ENCODE measurements around the gene CFAP73.

- TF ChIP-seq CHD2 (IDR thresholded peaks at IDR 0.05; ENCODE audit: low read length) (no peak), SIRT6 (IDR thresholded peaks at IDR 0.05; ENCODE audit: low read length) (no peak), RNF2 (IDR thresholded peaks at IDR 0.05; ENCODE audit: borderline replicate concordance, low read depth, low read length, missing control alignments, poor library complexity, severe bottlenecking) (no peak), POLR2AphosphoS5 (IDR thresholded peaks at IDR 0.05; ENCODE audit: low read depth, low read length) (no peak), TBP (IDR thresholded peaks at IDR 0.05; ENCODE audit: low read depth, low read length) (no peak)
- TF ChIP-seq, protein P1, sequence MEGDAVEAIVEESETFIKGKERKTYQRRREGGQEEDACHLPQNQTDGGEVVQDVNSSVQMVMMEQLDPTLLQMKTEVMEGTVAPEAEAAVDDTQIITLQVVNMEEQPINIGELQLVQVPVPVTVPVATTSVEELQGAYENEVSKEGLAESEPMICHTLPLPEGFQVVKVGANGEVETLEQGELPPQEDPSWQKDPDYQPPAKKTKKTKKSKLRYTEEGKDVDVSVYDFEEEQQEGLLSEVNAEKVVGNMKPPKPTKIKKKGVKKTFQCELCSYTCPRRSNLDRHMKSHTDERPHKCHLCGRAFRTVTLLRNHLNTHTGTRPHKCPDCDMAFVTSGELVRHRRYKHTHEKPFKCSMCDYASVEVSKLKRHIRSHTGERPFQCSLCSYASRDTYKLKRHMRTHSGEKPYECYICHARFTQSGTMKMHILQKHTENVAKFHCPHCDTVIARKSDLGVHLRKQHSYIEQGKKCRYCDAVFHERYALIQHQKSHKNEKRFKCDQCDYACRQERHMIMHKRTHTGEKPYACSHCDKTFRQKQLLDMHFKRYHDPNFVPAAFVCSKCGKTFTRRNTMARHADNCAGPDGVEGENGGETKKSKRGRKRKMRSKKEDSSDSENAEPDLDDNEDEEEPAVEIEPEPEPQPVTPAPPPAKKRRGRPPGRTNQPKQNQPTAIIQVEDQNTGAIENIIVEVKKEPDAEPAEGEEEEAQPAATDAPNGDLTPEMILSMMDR (IDR thresholded peaks at IDR 0.05; ENCODE audit: control extremely low read depth in 1 of 3, insufficient read depth in 1 of 3, low read depth in 1 of 3, low read length in 3 of 3), result no peak
These were observed 5.5 kb downstream of the CFAP73 start for GRCh38 chr12:113155060-113155459.

All from H1 (cell line).